GM12878 (cell line): ENCODE measurements around the gene MGLL. TPM values are rescaled to one million over a fixed set of nuclear protein-coding genes. Genes with fewer than 3 reads are reported as not detected.

Source experiments
- ATAC-seq: fragments of 200-7000 bp; cut with Tn5 transposase; 3 replicates; pipeline ENCODE4 v1.9.1; 2020; ENCODE audit warnings: mild to moderate bottlenecking, moderate library complexity
- BruUV-seq: library from RNA; stranded (reverse); fragments of 400-500 nt; replicated peaks from 2 replicates; lab custom pipeline; 2021; lab: Mats Ljungman, UMichigan
- CTCF ChIA-PET: fragments of 300-600 bp; sonication (Branson Sonifier 250); formaldehyde crosslinking; extraction: SDS; loops from one replicate; lab custom pipeline; 2021; ENCODE audit warnings: inconsistent platforms; lab: Yijun Ruan, JAX
- POLR2A ChIA-PET: fragments of 350-600 bp; formaldehyde crosslinking; extraction: SDS; loops from one replicate; lab custom pipeline; 2021; ENCODE audit warnings: inconsistent platforms; lab: Charles Lee
- RAD21 ChIA-PET: fragments of 300-600 bp; sonication (Branson Sonifier 250); formaldehyde crosslinking; loops from one replicate; lab custom pipeline; 2023; ENCODE audit warnings: antibody characterized with exemption; ENCODE audit not compliant: unreplicated experiment; lab: Charles Lee
- SMC1A ChIA-PET: fragments of 300-600 bp; sonication (Branson Sonifier 250); formaldehyde crosslinking; loops from one replicate; lab custom pipeline; 2023; ENCODE audit not compliant: unreplicated experiment, uncharacterized antibody; lab: Charles Lee
- DNase-seq: peaks from one replicate; pipeline ENCODE4 v3.0.0-alpha.2; 2011; ENCODE audit warnings: low read depth, low spot score
- FAIRE-seq: peaks from 3 replicates; lab custom pipeline; 2011; peaks lifted over from hg19 to GRCh38; lab: Jason Lieb, UNC
- H2AFZ ChIP-seq: 2 replicates; pipeline ENCODE4 v1.6.0; 2011; ENCODE audit warnings: low read depth, low read length, control low read depth; ENCODE audit not compliant: control insufficient read depth
- H3K27ac ChIP-seq: 2 replicates; pipeline ENCODE4 v1.5.1; 2011; ENCODE audit warnings: control low read depth; ENCODE audit not compliant: control insufficient read depth, insufficient read depth
- H3K27me3 ChIP-seq, 2 experiments: replicated peaks in 1 of 2; 2 replicates each; pipeline versions ENCODE4 v1.6.0 to v1.6.1; 2011; ENCODE audit warnings: low read length in 1 of 2; ENCODE audit not compliant: control insufficient read depth in 2 of 2, insufficient read depth in 2 of 2
- H3K36me3 ChIP-seq, 2 experiments: 2 replicates each; pipeline ENCODE4 v1.5.1; 2011; ENCODE audit warnings: low read length in 1 of 2; ENCODE audit not compliant: control insufficient read depth in 2 of 2, insufficient read depth in 2 of 2
- H3K4me1 ChIP-seq: 2 replicates; pipeline ENCODE4 v1.6.1; 2011; ENCODE audit warnings: mild to moderate bottlenecking, low read length, moderate library complexity, mixed read lengths; ENCODE audit not compliant: control insufficient read depth, insufficient read depth
- H3K4me2 ChIP-seq: 2 replicates; pipeline ENCODE4 v1.6.0; 2011; ENCODE audit warnings: control low read depth; ENCODE audit not compliant: control insufficient read depth, insufficient read depth
- H3K4me3 ChIP-seq: fragments of 200-600 bp; sonication (generic); 2 replicates; pipeline ENCODE4 v1.5.1; 2016
- H3K79me2 ChIP-seq: 2 replicates; pipeline ENCODE4 v1.6.0; 2011; ENCODE audit warnings: low read length; ENCODE audit not compliant: control insufficient read depth, insufficient read depth
- H3K9ac ChIP-seq: 2 replicates; pipeline ENCODE4 v1.8.0; 2011; ENCODE audit warnings: low read length, control low read depth, mixed read lengths; ENCODE audit not compliant: control insufficient read depth, insufficient read depth
- H3K9me3 ChIP-seq: replicated peaks from 3 replicates; pipeline ENCODE4 v1.5.1; 2011; ENCODE audit warnings: mild to moderate bottlenecking, low read length; ENCODE audit not compliant: control insufficient read depth, insufficient read depth
- H4K20me1 ChIP-seq: 2 replicates; pipeline ENCODE4 v1.6.0; 2011; ENCODE audit not compliant: control insufficient read depth, insufficient read depth
- BHLHE40 ChIP-seq, 2 experiments: fragments of 450-650 bp in 1 of 2; IDR thresholded peaks; 2 replicates each; pipeline ENCODE4 v1.6.1; 2011 to 2017; ENCODE audit warnings: low read depth in 2 of 2, borderline replicate concordance in 1 of 2, improper control_type of control experiment in 1 of 2, low read length in 1 of 2, mild to moderate bottlenecking in 1 of 2
- CBFB ChIP-seq: IDR thresholded peaks from 2 replicates; pipeline ENCODE4 v1.6.1; 2016; ENCODE audit warnings: antibody characterized with exemption, low read depth
- EGR1 ChIP-seq, 2 experiments: IDR thresholded peaks; 1 replicate in 1 of 2; 2 replicates in 1 of 2; pipeline ENCODE4 v1.6.1; 2011 to 2012; ENCODE audit warnings: low read depth in 2 of 2, low read length in 2 of 2, borderline replicate concordance in 1 of 2, mild to moderate bottlenecking in 1 of 2, moderate library complexity in 1 of 2
- EP300 ChIP-seq, 2 experiments: fragments of 150-350 bp in 1 of 2; IDR thresholded peaks; 2 replicates each; pipeline ENCODE4 v1.6.1; 2011 to 2012; ENCODE audit warnings: low read depth in 2 of 2, low read length in 2 of 2, borderline replicate concordance in 1 of 2, improper control_type of control experiment in 1 of 2, inconsistent platforms in 1 of 2; ENCODE audit not compliant: control insufficient read depth in 1 of 2
- HDGF ChIP-seq: fragments of 450-650 bp; IDR thresholded peaks from 2 replicates; pipeline ENCODE4 v1.6.1; 2016; ENCODE audit warnings: antibody characterized with exemption
- IRF4 ChIP-seq: IDR thresholded peaks from 2 replicates; pipeline ENCODE4 v1.6.1; 2011; ENCODE audit warnings: low read depth, low read length
- JUND ChIP-seq: IDR thresholded peaks from 2 replicates; pipeline ENCODE4 v1.6.1; 2012; ENCODE audit warnings: low read depth, mild to moderate bottlenecking, low read length, improper control_type of control experiment, moderate library complexity
- KDM1A ChIP-seq: fragments of 200-600 bp; sonication (generic); IDR thresholded peaks from 2 replicates; pipeline ENCODE4 v1.6.1; 2016; ENCODE audit warnings: borderline replicate concordance
- MTA2 ChIP-seq: fragments of 450-650 bp; IDR thresholded peaks from 2 replicates; pipeline ENCODE4 v1.6.1; 2016; ENCODE audit warnings: low read depth, mild to moderate bottlenecking, moderate library complexity
- NR2C1 ChIP-seq: fragments of 450-650 bp; IDR thresholded peaks from 2 replicates; pipeline ENCODE4 v1.6.1; 2017; ENCODE audit warnings: antibody characterized with exemption, mild to moderate bottlenecking, moderate library complexity
- NR2F1 ChIP-seq: fragments of 450-650 bp; conservative IDR thresholded peaks from 2 replicates; pipeline ENCODE4 v1.6.1; 2017; ENCODE audit warnings: mild to moderate bottlenecking
- POLR2AphosphoS2 ChIP-seq: IDR thresholded peaks from 2 replicates; pipeline ENCODE4 v1.6.1; 2011; ENCODE audit warnings: low read depth, mild to moderate bottlenecking, low read length, improper control_type of control experiment, moderate library complexity
- RELA ChIP-seq: fragments of 450-650 bp; IDR thresholded peaks from 2 replicates; pipeline ENCODE4 v1.8.0; 2014; ENCODE audit warnings: borderline replicate concordance; ENCODE audit not compliant: partially characterized antibody
- WGBS: methylation state at CpG from one replicate; pipeline ENCODE4 v1.1.6; 2016; ENCODE audit warnings: low lambda C conversion rate; ENCODE audit not compliant: insufficient replicate concordance, insufficient coverage; ENCODE audit errors: missing lambda C conversion rate; 5-methylcytosine and 5-hydroxymethylcytosine counted together
- in situ Hi-C: fragments of 300-500 bp; cut with MboI; formaldehyde crosslinking; loops from 9 replicates; pipeline ENCODE4 v1.14.3; 2018; ENCODE audit warnings: mixed read lengths
- intact Hi-C: fragments of 100-400 bp; cut with micrococcal nuclease; formaldehyde crosslinking; loops from one replicate; pipeline ENCODE4 v1.14.2; 2022; ENCODE audit not compliant: unreplicated experiment
- polyA plus RNA-seq, 11 experiments: library from polyadenylated mRNA; depleted of rRNA in 4 of 11; unstranded in 6 of 11; stranded (reverse) in 5 of 11; fragments of >200 nt; fragmentation: Nextera tagmentation in 4 of 11; fragmentation: Illumina TruSeq in 1 of 11; extraction: Ambion mirVana in 4 of 11; extraction: Trizol in 1 of 11; gene quantifications; 1 replicate in 1 of 11; 2 replicates in 10 of 11; pipeline versions ENCODE4 v1.2.1 to v1.2.3, GENCODE V29; 2011 to 2016; ENCODE audit warnings: inconsistent platforms in 2 of 11, missing spikeins in 2 of 11, low read depth in 1 of 11
- total RNA-seq, 4 experiments: library from RNA; depleted of rRNA in 3 of 4; stranded (reverse); fragments of >200 nt in 3 of 4; fragmentation: Illumina TruSeq in 1 of 4; extraction: Trizol in 1 of 4; gene quantifications; 2 replicates each; pipeline versions ENCODE4 v1.2.1 to v1.2.3, GENCODE V29; 2013 to 2021
- TF ChIP-seq, protein P1 (sequence below): IDR thresholded peaks from 2 replicates; pipeline ENCODE4 v1.6.1; 2011; ENCODE audit warnings: low read depth, mild to moderate bottlenecking, low read length, moderate library complexity, borderline replicate concordance; ENCODE audit errors: extremely low read depth
- TF ChIP-seq, protein P2 (sequence below): fragments of 450-650 bp; formaldehyde crosslinking; IDR thresholded peaks from 2 replicates; pipeline ENCODE4 v1.4.0; 2020; ENCODE audit warnings: mild to moderate bottlenecking, moderate library complexity
- TF ChIP-seq, protein P3 (sequence below): fragments of 450-650 bp; IDR thresholded peaks from 2 replicates; pipeline ENCODE4 v1.6.1; 2017; ENCODE audit warnings: mild to moderate bottlenecking, moderate library complexity

The MGLL gene
- total and polyA plus RNA-seq, 10 of the 15 experiments (the other 5 are each of a cell fraction or from before 2014, with no cell fraction given), result 44.9 to 177 (median 72.9) TPM

DNA sequence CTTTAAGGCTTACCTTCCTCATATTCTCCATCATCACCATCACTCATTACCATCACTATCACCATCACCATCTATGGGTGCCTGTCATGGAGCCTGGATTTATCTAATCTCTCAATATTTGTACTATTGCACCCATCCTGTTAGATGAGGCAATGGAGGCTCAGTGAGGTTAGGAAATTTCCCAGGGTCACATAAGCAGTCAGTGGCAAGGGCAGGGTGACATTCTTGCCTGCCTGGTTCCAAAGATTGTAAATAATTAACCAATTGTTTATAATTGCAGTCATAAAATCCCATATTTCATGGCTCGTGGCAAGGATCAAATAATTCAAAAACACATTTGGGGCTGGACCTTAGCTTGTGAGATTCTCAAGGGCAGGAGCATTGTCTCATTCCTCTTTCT is 55.2 kb downstream of the MGLL start:
- RAD21 ChIA-PET, result interaction anchor here (1.2 to 10.7 kb wide), 3 partner anchors 14 to 55 kb away, joined by 3 to 149 read pairs (median 4); partner anchors contain the start of gene MGLL
- peaks cover 68% of the 10 kb centered on the region for H3K4me1 ChIP-seq
- no TSS peak for BruUV-seq
- ATAC-seq, result no peak
- H3K4me2 ChIP-seq, result no peak overlapping the region
- peak overlapping the region; percentile 38 for H3K27ac ChIP-seq
- H3K79me2 ChIP-seq, result peaks cover 67% of the 10 kb centered on the region
- CTCF ChIA-PET, result interaction anchor here (1.0 to 2.9 kb wide), 7 partner anchors 11 to 71 kb away, joined by 3 to 16 read pairs (median 4); no protein-coding TSS in a partner anchor
- no peak for DNase-seq
- H2AFZ ChIP-seq, result no peak overlapping the region
- no peak for FAIRE-seq
- H4K20me1 ChIP-seq, result no peaks in the 10 kb centered on the region
- intact Hi-C loops (no loop called here), in situ Hi-C loops (no loop called here)
- H3K36me3 ChIP-seq, result peaks cover 4 to 8% of the 10 kb centered on the region in 2 experiments; a peak in 2 of 4 replicates
- POLR2A ChIA-PET, result interaction anchor here (0.8 to 8.8 kb wide), 4 partner anchors 9 to 55 kb away, joined by 3 to 116 read pairs (median 6); partner anchors contain the start of gene MGLL
- no peaks in the 10 kb centered on the region; the same call in 2 of the 3 replicates for H3K9me3 ChIP-seq
- SMC1A ChIA-PET, result interaction anchor here (1.1 to 12.3 kb wide), 5 partner anchors 9 to 132 kb away, joined by 3 to 205 read pairs (median 7); no protein-coding TSS in a partner anchor
- 100% methylated on average over 1 of the region's 1 CpG for WGBS
- H3K27me3 ChIP-seq, result no peaks in the 10 kb centered on the region
- no peak overlapping the region for H3K9ac ChIP-seq
- H3K4me3 ChIP-seq, result no peak overlapping the region
- TF ChIP-seq EP300 (IDR thresholded peaks at IDR 0.05; ENCODE audit: borderline replicate concordance in 1 of 2, control insufficient read depth in 1 of 2, low read depth in 2 of 2, low read length in 2 of 2) (no peak), EGR1 (IDR thresholded peaks at IDR 0.05; ENCODE audit: borderline replicate concordance in 1 of 2, low read depth in 2 of 2, low read length in 2 of 2) (no peak), NR2F1 (no peak), NR2C1 (no peak), MTA2 (no peak), CBFB (no peak), POLR2AphosphoS2 (no peak), IRF4 (no peak), RELA (no peak), JUND (no peak), HDGF (no peak), BHLHE40 (IDR thresholded peaks at IDR 0.05; ENCODE audit: borderline replicate concordance in 1 of 2, low read depth in 2 of 2, low read length in 1 of 2) (no peak), KDM1A (no peak)
- TF ChIP-seq, protein P1, sequence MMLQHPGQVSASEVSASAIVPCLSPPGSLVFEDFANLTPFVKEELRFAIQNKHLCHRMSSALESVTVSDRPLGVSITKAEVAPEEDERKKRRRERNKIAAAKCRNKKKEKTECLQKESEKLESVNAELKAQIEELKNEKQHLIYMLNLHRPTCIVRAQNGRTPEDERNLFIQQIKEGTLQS, result no peak
- TF ChIP-seq, protein P2, sequence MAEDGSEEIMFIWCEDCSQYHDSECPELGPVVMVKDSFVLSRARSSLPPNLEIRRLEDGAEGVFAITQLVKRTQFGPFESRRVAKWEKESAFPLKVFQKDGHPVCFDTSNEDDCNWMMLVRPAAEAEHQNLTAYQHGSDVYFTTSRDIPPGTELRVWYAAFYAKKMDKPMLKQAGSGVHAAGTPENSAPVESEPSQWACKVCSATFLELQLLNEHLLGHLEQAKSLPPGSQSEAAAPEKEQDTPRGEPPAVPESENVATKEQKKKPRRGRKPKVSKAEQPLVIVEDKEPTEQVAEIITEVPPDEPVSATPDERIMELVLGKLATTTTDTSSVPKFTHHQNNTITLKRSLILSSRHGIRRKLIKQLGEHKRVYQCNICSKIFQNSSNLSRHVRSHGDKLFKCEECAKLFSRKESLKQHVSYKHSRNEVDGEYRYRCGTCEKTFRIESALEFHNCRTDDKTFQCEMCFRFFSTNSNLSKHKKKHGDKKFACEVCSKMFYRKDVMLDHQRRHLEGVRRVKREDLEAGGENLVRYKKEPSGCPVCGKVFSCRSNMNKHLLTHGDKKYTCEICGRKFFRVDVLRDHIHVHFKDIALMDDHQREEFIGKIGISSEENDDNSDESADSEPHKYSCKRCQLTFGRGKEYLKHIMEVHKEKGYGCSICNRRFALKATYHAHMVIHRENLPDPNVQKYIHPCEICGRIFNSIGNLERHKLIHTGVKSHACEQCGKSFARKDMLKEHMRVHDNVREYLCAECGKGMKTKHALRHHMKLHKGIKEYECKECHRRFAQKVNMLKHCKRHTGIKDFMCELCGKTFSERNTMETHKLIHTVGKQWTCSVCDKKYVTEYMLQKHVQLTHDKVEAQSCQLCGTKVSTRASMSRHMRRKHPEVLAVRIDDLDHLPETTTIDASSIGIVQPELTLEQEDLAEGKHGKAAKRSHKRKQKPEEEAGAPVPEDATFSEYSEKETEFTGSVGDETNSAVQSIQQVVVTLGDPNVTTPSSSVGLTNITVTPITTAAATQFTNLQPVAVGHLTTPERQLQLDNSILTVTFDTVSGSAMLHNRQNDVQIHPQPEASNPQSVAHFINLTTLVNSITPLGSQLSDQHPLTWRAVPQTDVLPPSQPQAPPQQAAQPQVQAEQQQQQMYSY (CRISPR knock-in tag), result no peak
- TF ChIP-seq, protein P3, sequence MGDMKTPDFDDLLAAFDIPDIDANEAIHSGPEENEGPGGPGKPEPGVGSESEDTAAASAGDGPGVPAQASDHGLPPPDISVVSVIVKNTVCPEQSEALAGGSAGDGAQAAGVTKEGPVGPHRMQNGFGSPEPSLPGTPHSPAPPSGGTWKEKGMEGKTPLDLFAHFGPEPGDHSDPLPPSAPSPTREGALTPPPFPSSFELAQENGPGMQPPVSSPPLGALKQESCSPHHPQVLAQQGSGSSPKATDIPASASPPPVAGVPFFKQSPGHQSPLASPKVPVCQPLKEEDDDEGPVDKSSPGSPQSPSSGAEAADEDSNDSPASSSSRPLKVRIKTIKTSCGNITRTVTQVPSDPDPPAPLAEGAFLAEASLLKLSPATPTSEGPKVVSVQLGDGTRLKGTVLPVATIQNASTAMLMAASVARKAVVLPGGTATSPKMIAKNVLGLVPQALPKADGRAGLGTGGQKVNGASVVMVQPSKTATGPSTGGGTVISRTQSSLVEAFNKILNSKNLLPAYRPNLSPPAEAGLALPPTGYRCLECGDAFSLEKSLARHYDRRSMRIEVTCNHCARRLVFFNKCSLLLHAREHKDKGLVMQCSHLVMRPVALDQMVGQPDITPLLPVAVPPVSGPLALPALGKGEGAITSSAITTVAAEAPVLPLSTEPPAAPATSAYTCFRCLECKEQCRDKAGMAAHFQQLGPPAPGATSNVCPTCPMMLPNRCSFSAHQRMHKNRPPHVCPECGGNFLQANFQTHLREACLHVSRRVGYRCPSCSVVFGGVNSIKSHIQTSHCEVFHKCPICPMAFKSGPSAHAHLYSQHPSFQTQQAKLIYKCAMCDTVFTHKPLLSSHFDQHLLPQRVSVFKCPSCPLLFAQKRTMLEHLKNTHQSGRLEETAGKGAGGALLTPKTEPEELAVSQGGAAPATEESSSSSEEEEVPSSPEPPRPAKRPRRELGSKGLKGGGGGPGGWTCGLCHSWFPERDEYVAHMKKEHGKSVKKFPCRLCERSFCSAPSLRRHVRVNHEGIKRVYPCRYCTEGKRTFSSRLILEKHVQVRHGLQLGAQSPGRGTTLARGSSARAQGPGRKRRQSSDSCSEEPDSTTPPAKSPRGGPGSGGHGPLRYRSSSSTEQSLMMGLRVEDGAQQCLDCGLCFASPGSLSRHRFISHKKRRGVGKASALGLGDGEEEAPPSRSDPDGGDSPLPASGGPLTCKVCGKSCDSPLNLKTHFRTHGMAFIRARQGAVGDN, result no peak
